HEK293T (cell line): ENCODE data around the gene PDE6A.

Source experiments
- CTCF ChIA-PET: fragments of 350-600 bp; formaldehyde crosslinking; extraction: SDS; loops from one replicate; lab custom pipeline; 2021; ENCODE audit warnings: antibody characterized with exemption, inconsistent platforms; lab: Yijun Ruan, JAX
- POLR2A ChIA-PET: fragments of 350-600 bp; formaldehyde crosslinking; extraction: SDS; loops from one replicate; lab custom pipeline; 2020; ENCODE audit warnings: antibody characterized with exemption, inconsistent platforms; lab: Yijun Ruan, JAX
- DNase-seq: peaks from one replicate; pipeline ENCODE4 v3.0.0; 2012; ENCODE audit warnings: mixed read lengths; ENCODE audit errors: extremely low spot score
- ARNT ChIP-seq: fragments of 450-650 bp; IDR thresholded peaks from 2 replicates; pipeline ENCODE4 v1.6.1; 2017; ENCODE audit warnings: mild to moderate bottlenecking
- BHLHE40 ChIP-seq: fragments of 450-650 bp; IDR thresholded peaks from 2 replicates; pipeline ENCODE4 v1.6.1; 2016; ENCODE audit warnings: mild to moderate bottlenecking, moderate library complexity, borderline replicate concordance
- CTBP1 ChIP-seq: fragments of 450-650 bp; IDR thresholded peaks from 2 replicates; pipeline ENCODE4 v1.6.1; 2016; ENCODE audit warnings: borderline replicate concordance
- ELF4 ChIP-seq: fragments of 450-650 bp; IDR thresholded peaks from 2 replicates; pipeline ENCODE4 v1.6.1; 2017; ENCODE audit warnings: antibody characterized with exemption
- FOXA1 ChIP-seq: fragments of 450-650 bp; IDR thresholded peaks from 2 replicates; pipeline ENCODE4 v1.6.1; 2016; ENCODE audit warnings: mild to moderate bottlenecking
- FOXK2 ChIP-seq: fragments of 450-650 bp; IDR thresholded peaks from 2 replicates; pipeline ENCODE4 v1.6.1; 2016; ENCODE audit warnings: mild to moderate bottlenecking
- FOXM1 ChIP-seq: fragments of 450-650 bp; IDR thresholded peaks from 2 replicates; pipeline ENCODE4 v1.6.1; 2017; ENCODE audit warnings: mild to moderate bottlenecking, borderline replicate concordance
- HDGF ChIP-seq: fragments of 450-650 bp; IDR thresholded peaks from 2 replicates; pipeline ENCODE4 v1.6.1; 2017; ENCODE audit warnings: antibody characterized with exemption, borderline replicate concordance
- L3MBTL2 ChIP-seq: fragments of 450-650 bp; conservative IDR thresholded peaks from 2 replicates; pipeline ENCODE4 v1.6.1; 2016; ENCODE audit warnings: mild to moderate bottlenecking
- LEF1 ChIP-seq: fragments of 450-650 bp; IDR thresholded peaks from 2 replicates; pipeline ENCODE4 v1.6.1; 2017; ENCODE audit warnings: mild to moderate bottlenecking, borderline replicate concordance
- NFRKB ChIP-seq: fragments of 450-650 bp; IDR thresholded peaks from 2 replicates; pipeline ENCODE4 v1.6.1; 2016; ENCODE audit warnings: mild to moderate bottlenecking, moderate library complexity
- SP1 ChIP-seq: fragments of 450-650 bp; IDR thresholded peaks from 2 replicates; pipeline ENCODE4 v1.6.1; 2017
- SUZ12 ChIP-seq: fragments of 450-650 bp; IDR thresholded peaks from 2 replicates; pipeline ENCODE4 v1.6.1; 2016; ENCODE audit warnings: mild to moderate bottlenecking
- TARDBP ChIP-seq: fragments of 450-650 bp; IDR thresholded peaks from 2 replicates; pipeline ENCODE4 v1.6.1; 2016
- ZNF384 ChIP-seq: fragments of 450-650 bp; IDR thresholded peaks from 2 replicates; pipeline ENCODE4 v1.6.1; 2016
- TF ChIP-seq, protein P1 (sequence below): fragments of 450-650 bp; IDR thresholded peaks from 2 replicates; pipeline ENCODE4 v1.6.1; 2016

The PDE6A gene

GRCh38 chr5:149924486-149924885 lies 20.1 kb downstream of the PDE6A start:
- TF ChIP-seq BHLHE40 = no peak
- no peak for TF ChIP-seq HDGF
- ChIA-PET POLR2A (no interaction called here), CTCF (no interaction called here)
- DNase-seq = no peak

GRCh38 chr5:149922950-149923349 lies 21.6 kb downstream of the PDE6A start:
- TF ChIP-seq ZNF384 = no peak
- TF ChIP-seq L3MBTL2 = no peak
- no peak for TF ChIP-seq FOXM1
- no peak for TF ChIP-seq SP1
- no peak for TF ChIP-seq BHLHE40
- TF ChIP-seq LEF1 = no peak
- TF ChIP-seq, protein P1, sequence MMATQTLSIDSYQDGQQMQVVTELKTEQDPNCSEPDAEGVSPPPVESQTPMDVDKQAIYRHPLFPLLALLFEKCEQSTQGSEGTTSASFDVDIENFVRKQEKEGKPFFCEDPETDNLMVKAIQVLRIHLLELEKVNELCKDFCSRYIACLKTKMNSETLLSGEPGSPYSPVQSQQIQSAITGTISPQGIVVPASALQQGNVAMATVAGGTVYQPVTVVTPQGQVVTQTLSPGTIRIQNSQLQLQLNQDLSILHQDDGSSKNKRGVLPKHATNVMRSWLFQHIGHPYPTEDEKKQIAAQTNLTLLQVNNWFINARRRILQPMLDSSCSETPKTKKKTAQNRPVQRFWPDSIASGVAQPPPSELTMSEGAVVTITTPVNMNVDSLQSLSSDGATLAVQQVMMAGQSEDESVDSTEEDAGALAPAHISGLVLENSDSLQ = no peak
- TF ChIP-seq HDGF = no peak
- no peak for TF ChIP-seq FOXK2
- TF ChIP-seq ELF4 = no peak
- TF ChIP-seq ARNT = no peak
- no peak for TF ChIP-seq NFRKB
- no peak for TF ChIP-seq CTBP1
- TF ChIP-seq FOXA1 = no peak
- ChIA-PET POLR2A (interaction anchor here (0.9 kb wide), 1 partner anchor 37 kb away, joined by 3 read pairs; the partner anchor contains the start of gene SLC26A2), CTCF (no interaction called here)
- DNase-seq = no peak

DNA sequence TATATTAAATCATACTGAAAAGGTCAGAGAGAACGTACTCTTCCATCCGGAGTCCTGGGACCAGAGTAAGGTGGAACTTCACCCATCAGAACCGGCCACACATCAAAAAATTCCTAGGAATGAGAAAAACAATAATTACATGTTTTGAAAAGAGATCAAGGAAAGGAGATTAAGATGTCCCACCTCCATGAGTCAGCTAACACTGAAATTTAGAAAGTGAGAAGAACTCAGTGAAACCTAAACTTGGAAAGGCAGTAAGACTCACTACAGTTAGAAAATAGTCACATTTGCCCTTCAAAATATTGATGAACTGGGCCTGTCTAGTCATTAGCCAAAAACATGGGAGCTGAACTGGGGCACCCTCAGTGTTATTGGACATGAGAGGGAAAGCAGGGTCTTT lies 23.0 kb downstream of the PDE6A start:
- POLR2A ChIA-PET = no interaction called here
- CTCF ChIA-PET = no interaction called here
- DNase-seq = no peak
- TF ChIP-seq LEF1 = no peak
- TF ChIP-seq ZNF384 = no peak
- TF ChIP-seq, protein P1 = no peak
- TF ChIP-seq FOXK2 = no peak
- no peak for TF ChIP-seq SP1
- TF ChIP-seq L3MBTL2 = no peak
- no peak for TF ChIP-seq SUZ12
- TF ChIP-seq FOXM1 = no peak
- TF ChIP-seq NFRKB = no peak
- no peak for TF ChIP-seq TARDBP

GRCh38 chr5:149917073-149917676 lies 27.4 kb downstream of the PDE6A start:
- POLR2A ChIA-PET = interaction anchor here (1.6 kb wide), 1 partner anchor 43 kb away, joined by 5 read pairs; the partner anchor contains the start of gene SLC26A2

DNA sequence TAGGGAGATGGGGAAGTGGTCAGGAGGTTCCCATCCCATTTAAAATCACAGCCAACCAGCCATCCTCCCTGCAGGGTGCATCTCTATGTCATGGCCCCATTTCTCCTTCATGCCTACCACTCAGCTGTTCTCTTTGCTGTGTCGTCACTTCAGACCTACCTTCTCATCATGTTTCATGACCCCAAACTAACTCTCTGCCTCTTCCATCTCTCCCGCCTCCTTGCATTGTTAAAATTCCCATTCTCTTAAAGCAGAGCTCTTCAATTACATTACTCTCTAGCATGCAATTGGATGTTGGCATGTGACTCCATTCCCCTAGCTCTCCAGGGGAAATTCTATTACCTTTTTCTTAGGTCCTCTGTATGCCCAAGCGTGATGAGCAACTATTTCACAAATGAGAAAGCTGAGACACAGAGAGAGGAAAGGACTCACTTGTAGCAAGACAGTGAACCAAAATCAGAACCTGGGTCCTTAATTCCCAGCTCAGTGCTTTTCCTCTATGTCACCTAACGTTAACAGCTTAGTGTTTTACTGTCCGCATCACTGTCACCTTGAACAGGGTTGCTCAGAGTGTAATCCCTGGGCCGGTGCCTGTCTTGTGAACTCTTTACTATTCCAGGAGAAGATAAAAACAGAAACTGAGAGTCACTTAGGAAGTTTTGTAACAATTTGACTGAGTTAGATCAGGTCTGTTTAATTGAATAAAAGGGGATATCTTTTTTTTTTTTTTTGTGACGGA lies 28.1 kb downstream of the PDE6A start:
- TF ChIP-seq HDGF (no peak), SUZ12 (no peak), LEF1 (no peak), NFRKB (no peak), L3MBTL2 (no peak), SP1 (no peak)
- TF ChIP-seq, protein P1 = no peak
- no peak for DNase-seq
- CTCF ChIA-PET = interaction anchor here (1.3 kb wide), 1 partner anchor 12 kb away, joined by 3 read pairs; no protein-coding TSS in a partner anchor
- POLR2A ChIA-PET = interaction anchor here (1.6 kb wide), 1 partner anchor 44 kb away, joined by 5 read pairs; the partner anchor contains the start of gene SLC26A2

More at GRCh38 chr5:149917073-149917676, 27.4 kb downstream of the PDE6A start:
- TF ChIP-seq SP1 (no peak), BHLHE40 (no peak), SUZ12 (no peak), NFRKB (no peak), FOXM1 (no peak), ELF4 (no peak), TARDBP (no peak), FOXK2 (no peak), CTBP1 (no peak), ZNF384 (no peak), HDGF (no peak), LEF1 (no peak), ARNT (no peak), L3MBTL2 (no peak), FOXA1 (no peak)
- TF ChIP-seq, protein P1 = no peak
- CTCF ChIA-PET = interaction anchor here (1.0 to 1.3 kb wide), 2 partner anchors 13 kb away, joined by 3 read pairs; no protein-coding TSS in a partner anchor
- no peak for DNase-seq
